HG02610 (cell line): ENCODE results near the gene CCDC33.

Experiments used
- ATAC-seq: cut with Tn5 transposase; IDR thresholded peaks from one replicate; pipeline ENCODE4 v1.9.1; 2021; ENCODE audit warnings: mild to moderate bottlenecking, moderate library complexity; ENCODE audit not compliant: unreplicated experiment

Gene CCDC33

GRCh38 chr15:74277242-74277810 is 41.2 kb downstream of the CCDC33 start:
- no peak for ATAC-seq

GRCh38 chr15:74278207-74278606 is 42.1 kb downstream of the CCDC33 start:
- no peak for ATAC-seq

- no peak for ATAC-seq
These were observed 45.3 kb downstream of the CCDC33 start for GRCh38 chr15:74281147-74282133.

- ATAC-seq: no peak
These were observed 47.2 kb downstream of the CCDC33 start for GRCh38 chr15:74283368-74283767.

GRCh38 chr15:74289671-74290070 is 53.5 kb downstream of the CCDC33 start:
- no peak for ATAC-seq

- ATAC-seq: no peak
These were observed 54.5 kb downstream of the CCDC33 start for GRCh38 chr15:74290645-74291044.

- no peak for ATAC-seq
These were observed 55.3 kb downstream of the CCDC33 start for GRCh38 chr15:74291101-74292071.

- ATAC-seq: no peak
These were observed 57.1 kb downstream of the CCDC33 start for GRCh38 chr15:74293021-74293810.

- ATAC-seq: no peak
These were observed 57.9 kb downstream of the CCDC33 start for GRCh38 chr15:74294010-74294409.

GRCh38 chr15:74295800-74296199 is 59.7 kb downstream of the CCDC33 start:
- ATAC-seq: no peak

- no peak for ATAC-seq
These were observed 61.8 kb downstream of the CCDC33 start for GRCh38 chr15:74297887-74298286.

GRCh38 chr15:74300057-74300795 is 64.1 kb downstream of the CCDC33 start:
- ATAC-seq: no peak

- no peak for ATAC-seq
These were observed 65.6 kb downstream of the CCDC33 start for GRCh38 chr15:74301583-74302361.

- no peak for ATAC-seq
These were observed 66.8 kb downstream of the CCDC33 start for GRCh38 chr15:74302821-74303359.

GRCh38 chr15:74303741-74304309 is 67.7 kb downstream of the CCDC33 start:
- no peak for ATAC-seq

- ATAC-seq: no peak
These were observed 68.3 kb downstream of the CCDC33 start for GRCh38 chr15:74304431-74304830.

- no peak for ATAC-seq
These were observed 69.6 kb downstream of the CCDC33 start for GRCh38 chr15:74305687-74306086.

- no peak for ATAC-seq
These were observed 70.7 kb downstream of the CCDC33 start for GRCh38 chr15:74306781-74307217.
